Testis (tissue), 2 donors: ENCODE results near the gene PRPH2.

Experiments used
- POLR2A ChIP-seq: fragments of 450-650 bp; IDR thresholded peaks from one replicate; pipeline ENCODE4 v1.6.1; 2017; ENCODE audit warnings: antibody characterized with exemption, mild to moderate bottlenecking, moderate library complexity
- TF ChIP-seq, protein P1 (sequence below), 3 experiments: fragments of 450-650 bp in 2 of 3; fragments of 200-600 bp in 1 of 3; sonication (generic) in 1 of 3; IDR thresholded peaks; one replicate each; pipeline ENCODE4 v1.5.1; 2016 to 2019; ENCODE audit warnings: antibody characterized with exemption in 3 of 3, mild to moderate bottlenecking in 2 of 3, moderate library complexity in 1 of 3

DNA sequence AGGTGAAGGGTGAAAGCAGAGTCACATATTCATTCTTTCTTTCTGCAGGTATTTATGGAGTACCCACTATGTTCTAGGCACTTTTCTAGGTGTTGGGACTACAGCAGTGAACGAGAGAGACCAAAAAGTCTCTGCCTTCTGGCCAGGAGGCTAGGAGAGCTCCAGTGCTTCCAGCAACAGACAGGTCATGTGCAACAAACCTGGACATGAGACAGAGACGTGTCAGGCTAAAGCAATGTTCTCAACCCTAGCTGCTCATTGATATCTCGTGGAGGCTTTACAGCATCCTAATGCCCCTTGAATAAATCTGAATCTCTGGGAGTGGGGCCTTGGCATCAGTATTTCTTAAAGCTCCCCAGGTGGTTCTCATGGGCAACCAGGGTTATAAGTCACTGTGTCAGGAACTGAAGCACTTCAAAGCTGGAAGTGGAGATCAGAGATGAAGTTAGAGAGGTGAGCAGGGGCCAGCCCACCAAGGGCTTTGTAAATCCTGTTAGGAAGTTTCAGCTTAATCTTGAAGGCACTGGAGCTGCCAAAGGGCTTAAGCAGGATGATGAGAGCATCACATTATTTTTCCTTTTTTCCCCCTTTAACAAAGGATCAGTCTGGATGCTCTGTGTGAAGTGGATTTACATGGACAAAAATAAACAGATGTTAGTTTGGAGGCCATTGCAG, 36.5 kb upstream of the PRPH2 start:
- TF ChIP-seq, protein P1, sequence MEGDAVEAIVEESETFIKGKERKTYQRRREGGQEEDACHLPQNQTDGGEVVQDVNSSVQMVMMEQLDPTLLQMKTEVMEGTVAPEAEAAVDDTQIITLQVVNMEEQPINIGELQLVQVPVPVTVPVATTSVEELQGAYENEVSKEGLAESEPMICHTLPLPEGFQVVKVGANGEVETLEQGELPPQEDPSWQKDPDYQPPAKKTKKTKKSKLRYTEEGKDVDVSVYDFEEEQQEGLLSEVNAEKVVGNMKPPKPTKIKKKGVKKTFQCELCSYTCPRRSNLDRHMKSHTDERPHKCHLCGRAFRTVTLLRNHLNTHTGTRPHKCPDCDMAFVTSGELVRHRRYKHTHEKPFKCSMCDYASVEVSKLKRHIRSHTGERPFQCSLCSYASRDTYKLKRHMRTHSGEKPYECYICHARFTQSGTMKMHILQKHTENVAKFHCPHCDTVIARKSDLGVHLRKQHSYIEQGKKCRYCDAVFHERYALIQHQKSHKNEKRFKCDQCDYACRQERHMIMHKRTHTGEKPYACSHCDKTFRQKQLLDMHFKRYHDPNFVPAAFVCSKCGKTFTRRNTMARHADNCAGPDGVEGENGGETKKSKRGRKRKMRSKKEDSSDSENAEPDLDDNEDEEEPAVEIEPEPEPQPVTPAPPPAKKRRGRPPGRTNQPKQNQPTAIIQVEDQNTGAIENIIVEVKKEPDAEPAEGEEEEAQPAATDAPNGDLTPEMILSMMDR (IDR thresholded peaks at IDR 0.05): no peak
- no peak for TF ChIP-seq POLR2A
